EH (cell line): ENCODE data around the gene CWH43.
"Not testable (repeated sequence)": the region's sequence is repeated elsewhere in the genome, so short reads cannot be mapped to it uniquely, and the experiment has no call there.

ENCODE experiments used
- DNase-seq: peaks from one replicate; pipeline ENCODE4 v3.0.0-alpha.2; 2015; ENCODE audit warnings: low read depth

The CWH43 gene

GRCh38 chr4:48976041-48976440 lies 10.0 kb upstream of the CWH43 start:
- DNase-seq: no peak

DNA sequence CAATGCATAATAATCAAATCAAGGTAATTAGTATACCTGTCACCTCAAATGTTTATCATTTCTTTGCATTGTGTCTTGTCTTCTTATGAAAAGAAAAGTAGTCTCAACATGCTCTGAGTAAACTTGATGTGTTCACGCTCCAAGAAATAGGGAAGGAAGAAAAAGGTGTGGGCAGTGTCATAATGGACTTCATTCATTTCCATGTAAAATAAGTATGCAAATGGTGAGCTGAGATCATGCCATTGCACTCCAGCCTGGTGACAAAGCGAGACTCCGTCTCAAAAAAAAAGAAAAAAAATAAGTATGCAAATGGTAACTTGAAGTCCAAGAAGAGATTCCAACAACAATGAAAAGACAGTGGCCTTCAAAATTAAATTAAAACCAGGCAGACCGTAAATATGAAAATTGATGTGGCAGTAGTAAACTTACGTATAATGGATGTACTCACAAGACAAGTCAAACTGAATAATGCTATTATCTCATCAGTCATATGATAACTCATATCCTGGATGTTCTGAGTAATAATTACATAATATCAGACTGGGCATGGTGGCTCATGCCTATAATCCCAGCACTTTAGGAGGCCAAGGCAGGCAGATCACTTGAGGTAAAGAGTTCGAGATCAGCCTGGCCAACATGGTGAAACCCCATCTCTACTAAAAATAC lies 6.0 kb upstream of the CWH43 start:
- DNase-seq: no peak

- DNase-seq: not testable (repeated sequence)
These were observed 2.1 kb upstream of the CWH43 start for GRCh38 chr4:48984005-48984404.

- DNase-seq: no peak
These were observed 486 bp upstream of the CWH43 start for GRCh38 chr4:48985602-48985975.

DNA sequence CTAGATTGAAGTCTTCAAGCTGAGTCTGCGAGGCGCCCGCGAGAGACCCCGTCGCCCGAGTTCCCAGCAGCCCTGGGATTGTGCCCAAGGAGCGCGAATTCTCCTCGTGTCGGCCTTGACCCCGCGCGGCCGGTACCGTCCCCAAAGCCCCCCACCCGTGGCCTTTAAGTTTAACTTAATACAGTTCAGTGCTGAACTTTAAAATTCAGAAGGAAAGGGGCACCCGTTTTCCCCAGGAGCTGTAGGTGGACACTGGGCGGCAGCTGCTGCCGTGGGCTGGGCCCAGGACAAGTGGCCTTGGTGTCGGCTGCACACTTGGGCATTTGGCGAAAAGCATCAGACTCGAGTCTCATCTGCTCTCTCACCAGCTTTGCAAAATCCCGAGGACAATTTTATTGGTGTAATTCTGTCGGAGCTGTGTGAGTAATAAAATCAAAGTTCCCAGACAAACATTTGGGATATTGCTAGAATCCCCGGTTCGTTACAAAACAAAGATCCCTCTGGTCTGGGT lies 634 bp downstream of the CWH43 start:
- DNase-seq: no peak

DNA sequence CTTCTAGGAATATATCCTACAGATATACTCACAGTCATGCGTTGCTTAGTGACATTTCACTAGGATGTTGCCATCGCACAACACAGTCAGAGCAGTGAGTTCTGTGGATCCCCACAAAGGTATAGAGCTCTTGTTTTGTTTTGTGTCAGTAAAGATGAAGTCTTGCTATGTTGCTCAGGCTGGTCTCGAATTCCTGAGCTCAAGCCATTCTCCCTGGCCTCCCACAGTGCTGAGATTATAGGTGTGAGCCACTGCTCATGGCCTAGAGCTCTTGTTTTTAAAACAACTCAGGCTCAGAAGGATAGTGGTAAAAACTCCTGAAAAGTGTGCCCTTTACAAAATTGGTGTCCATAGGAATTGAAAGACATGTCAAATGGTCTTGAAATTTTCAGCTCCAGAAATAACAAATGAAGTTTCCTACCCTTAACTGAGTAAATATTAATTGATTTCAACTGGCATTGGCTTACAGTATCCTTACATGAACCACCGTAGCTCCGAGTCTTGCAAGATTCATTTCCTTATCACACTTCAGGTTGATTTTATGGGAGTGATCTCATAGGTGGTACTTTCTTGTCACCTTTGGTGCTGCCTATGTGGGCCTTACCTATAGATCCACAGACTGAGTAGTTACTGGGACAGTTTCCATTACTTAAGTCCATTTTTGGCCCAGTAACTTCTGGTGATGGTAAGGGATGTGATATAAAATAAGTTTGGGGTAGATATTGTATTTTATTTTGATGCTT lies 3.6 kb downstream of the CWH43 start:
- DNase-seq: no peak

GRCh38 chr4:48991357-48991756 lies 5.3 kb downstream of the CWH43 start:
- DNase-seq: no peak

DNA sequence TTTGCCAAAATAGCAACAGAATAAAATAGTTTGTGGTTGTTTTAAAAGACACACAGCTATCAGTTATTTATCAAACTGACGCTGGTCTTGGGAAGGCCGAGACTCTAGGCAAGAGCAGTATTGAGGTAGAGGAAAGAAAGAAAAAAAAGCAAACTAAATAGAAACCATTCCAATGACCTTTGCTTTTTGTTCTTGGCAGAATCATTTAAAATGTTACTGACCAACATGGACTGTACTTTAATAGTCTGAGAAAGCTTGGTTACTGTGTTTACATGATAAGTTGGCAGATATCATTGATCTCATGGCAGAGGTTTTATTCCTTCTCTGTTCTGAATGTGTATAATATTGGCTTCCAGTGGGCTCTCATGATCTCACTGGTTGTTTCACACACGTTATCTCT lies 11.9 kb downstream of the CWH43 start:
- no peak for DNase-seq

- no peak for DNase-seq
These were observed 12.4 kb downstream of the CWH43 start for GRCh38 chr4:48998440-48998839.

DNA sequence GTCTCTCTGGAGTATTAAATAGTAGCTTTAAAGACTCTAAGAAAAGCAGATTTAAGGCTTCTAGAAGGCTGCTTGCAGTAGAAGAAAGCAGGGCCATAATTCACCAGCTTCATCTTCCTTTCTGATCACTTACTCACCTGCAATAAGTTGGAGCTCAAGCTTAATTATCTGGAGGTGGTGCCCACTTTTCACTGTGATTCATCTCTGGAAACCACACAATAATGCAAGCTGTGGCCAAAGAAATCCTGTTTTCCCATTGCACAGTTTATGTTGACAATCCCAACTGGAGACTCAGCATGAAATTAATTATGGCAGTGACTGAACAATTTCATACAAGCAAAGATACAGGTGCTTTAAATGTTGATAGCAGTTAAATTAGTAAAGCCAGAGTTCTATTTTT lies 14.7 kb downstream of the CWH43 start:
- DNase-seq: no peak

- no peak for DNase-seq
These were observed 16.9 kb downstream of the CWH43 start for GRCh38 chr4:49002931-49003330.

DNA sequence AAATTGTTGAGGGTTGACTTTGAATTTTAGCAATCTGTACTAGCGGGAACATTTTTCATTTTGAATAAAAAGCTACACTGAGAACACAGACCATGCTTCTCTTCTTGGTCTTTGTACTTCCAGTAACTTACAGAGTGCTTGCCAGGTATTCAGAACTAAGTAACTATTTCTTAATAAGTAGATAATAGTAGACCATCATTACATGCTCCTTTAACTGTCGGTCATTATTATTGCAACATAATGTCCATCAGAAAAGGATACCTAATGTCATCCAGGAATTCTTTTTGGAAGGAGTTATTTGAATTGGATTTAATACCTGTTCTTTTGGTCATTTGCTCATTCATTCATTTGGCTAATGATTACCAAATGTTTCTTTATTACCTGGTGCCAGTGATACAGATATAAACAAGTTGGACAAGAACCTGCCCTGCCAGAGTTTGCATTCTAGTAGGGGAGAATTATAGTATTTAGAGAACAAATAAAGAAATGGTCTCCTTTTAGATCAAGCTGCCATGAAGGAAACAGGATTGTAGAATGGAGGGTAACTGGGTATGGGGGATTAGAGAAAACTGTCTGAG lies 32.7 kb downstream of the CWH43 start:
- DNase-seq: no peak

DNA sequence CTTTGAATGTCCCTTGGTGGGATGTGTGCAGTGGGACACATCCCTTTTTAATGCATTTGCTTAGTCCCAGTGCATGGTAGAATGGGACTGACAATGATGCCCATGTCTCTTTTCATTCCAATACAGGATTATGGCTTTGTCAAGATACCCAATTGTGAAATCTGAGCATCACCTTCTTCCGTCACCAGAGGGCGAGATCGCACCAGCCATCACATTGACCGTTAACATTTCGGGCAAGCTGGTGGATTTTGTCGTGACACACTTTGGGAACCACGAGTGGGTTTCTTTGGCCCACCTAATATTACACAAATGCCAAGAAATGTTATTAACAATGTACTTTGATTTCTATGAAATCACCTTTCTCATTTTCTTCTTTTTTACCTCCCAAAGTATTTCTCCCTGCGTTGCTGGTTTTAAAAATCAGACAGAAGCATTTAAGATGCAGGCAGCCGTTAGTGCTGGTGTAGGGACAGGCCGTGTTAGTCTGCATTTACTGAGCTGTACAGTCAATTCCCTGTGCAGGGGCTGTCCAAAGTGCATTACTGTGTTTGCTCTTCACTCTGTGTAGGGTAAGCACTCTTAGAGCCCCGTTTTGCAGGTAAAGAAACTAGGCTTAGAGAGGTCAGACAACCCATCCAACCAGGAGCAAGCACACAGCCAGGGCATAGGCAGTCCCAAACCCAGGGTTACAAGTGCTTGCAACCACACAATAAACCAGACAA lies 46.5 kb downstream of the CWH43 start:
- DNase-seq: peak; percentile 30

- no peak for DNase-seq
These were observed 50.5 kb downstream of the CWH43 start for GRCh38 chr4:49036528-49036927.

- no peak for DNase-seq
These were observed 58.2 kb downstream of the CWH43 start for GRCh38 chr4:49044270-49044669.

- no peak for DNase-seq
These were observed 72.2 kb downstream of the CWH43 start for GRCh38 chr4:49058306-49058705.

GRCh38 chr4:49063670-49064069 lies 77.6 kb downstream of the CWH43 start:
- DNase-seq: no peak

- DNase-seq: not testable (repeated sequence)
These were observed 86.1 kb downstream of the CWH43 start for GRCh38 chr4:49072196-49072595.

DNA sequence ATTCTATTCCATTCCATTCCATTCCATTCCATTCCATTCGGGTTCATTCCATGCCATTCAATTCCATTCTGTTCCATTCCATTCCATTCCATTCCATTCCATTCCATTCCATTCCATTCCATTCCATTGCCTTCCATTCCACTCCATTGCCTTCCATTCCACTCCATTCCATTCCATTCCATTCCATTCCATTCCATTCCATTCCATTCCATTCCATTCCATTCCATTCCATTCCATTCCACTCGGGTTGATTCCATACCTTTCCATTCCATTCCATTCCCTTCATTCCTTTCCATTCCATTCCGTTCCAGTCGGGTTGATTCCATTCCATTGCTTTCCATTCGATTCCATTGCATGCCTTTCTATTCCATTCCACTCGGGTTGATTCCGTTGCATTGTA lies 105.8 kb downstream of the CWH43 start:
- not testable (repeated sequence) for DNase-seq

GRCh38 chr4:49092608-49093135 lies 106.6 kb downstream of the CWH43 start:
- DNase-seq: not testable (repeated sequence)

GRCh38 chr4:49096215-49096614 lies 110.1 kb downstream of the CWH43 start:
- DNase-seq: not testable (repeated sequence)

DNA sequence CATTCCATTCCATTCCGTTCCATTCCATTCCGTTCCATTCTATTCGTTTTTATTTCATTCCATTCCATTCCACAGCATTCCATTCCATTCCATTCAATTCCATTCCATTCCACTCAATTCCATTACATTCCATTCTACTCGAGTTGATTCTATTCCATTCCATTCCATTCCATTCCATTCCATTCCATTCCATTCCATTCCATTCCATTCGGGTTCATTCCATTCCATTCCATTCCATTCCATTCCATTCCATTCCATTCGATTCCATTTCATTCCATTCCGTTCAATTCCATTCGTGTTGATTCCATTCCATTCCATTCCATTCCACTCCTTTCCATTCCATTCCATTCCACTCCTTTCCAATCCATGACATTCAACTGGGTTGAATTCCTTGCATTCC lies 110.6 kb downstream of the CWH43 start:
- DNase-seq: not testable (repeated sequence)
